ENCODE measurements around the gene CERS3.

Gene CERS3

GRCh38 chr15:100528833-100529428 is at the start of gene CERS3:
Gene CERS3 (minus strand): TSS chr15:100528950. CDS start chr15:100501849, 27,101 bp downstream.
- DNase-seq: no peak

GRCh38 chr15:100573526-100573925 is 44.8 kb upstream of the CERS3 start:
- DNase-seq: no peak

GRCh38 chr15:100572362-100572983 is 43.7 kb upstream of the CERS3 start:
- DNase-seq: no peak

GRCh38 chr15:100571592-100572167 is 42.9 kb upstream of the CERS3 start:
- DNase-seq: no peak

- DNase-seq: no peak
Measured at GRCh38 chr15:100570735-100571313, 42.1 kb upstream of the CERS3 start.

DNA sequence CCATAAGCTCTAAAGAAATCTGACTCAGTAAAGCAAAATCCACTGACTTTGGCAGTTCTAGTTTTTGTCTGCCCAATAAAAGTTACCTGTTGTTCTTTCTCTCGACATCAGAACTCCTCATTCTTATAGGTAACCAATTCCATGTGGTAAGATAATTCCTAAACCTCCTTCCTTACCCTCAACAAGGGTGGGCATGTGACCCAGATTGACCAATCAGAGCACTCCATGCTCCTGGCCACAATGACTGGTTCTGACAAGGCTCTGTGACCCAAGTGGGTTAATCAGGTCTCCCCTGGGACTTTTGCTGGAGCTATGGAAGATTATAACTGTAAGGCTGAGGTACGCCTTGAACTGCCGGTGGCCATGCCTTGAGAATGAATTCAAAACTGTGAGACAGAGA is 41.5 kb upstream of the CERS3 start:
- no peak for DNase-seq

GRCh38 chr15:100569391-100569790 is 40.6 kb upstream of the CERS3 start:
- no peak for DNase-seq

DNA sequence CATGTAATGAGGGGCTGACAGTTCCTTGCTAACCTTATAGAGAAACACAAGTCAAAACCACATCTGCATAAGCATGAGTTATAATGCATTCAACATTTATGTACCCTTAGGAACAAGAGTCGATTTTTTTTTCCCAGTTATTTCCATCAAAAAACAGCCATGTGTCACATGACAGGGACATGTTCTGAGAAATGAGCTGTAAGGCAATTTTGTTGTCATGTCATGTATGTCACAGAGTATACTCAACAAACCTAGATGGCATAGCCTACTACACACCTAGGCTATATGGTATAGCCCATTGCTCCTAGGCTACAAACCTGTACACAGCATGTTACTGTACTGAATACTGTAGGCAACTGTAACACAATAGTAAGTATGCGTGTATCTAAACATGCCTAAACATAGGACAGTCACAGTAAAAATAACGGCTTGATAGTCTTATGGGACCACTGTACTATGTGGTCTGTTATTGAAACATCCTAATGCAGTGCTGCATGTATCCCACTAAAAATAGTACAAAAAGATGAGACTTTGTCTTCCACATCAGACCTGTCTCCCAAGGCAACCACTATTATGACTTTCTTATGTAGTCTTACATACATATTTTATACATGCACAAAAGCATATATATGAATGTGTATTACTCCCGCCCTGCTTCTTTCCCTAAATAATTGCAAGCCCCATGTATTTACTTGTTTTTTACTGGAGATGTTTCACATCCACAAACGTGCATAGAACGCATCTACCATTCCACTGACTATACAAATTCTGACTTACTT is 38.3 kb upstream of the CERS3 start:
- DNase-seq: no peak

DNA sequence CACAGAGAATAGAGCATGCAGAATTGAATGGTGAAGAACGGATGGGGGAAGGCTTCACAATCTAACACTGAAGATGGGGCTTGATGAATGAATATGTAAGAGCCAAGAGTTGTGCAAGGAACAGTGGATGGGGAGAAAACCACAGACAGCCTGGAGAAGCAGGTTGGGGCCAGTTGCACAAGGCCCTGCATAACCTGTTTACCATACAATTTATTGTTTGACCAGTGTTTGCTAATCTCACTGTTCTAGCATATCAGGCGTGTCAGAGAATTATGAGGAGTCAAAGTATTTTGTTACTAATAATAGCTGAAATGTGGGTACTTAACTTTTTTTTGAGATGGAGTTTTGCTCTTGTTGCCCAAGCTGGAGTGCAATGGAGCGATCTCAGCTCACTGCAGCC is 36.8 kb upstream of the CERS3 start:
- no peak for DNase-seq

- DNase-seq: no peak
Measured at GRCh38 chr15:100560323-100560722, 31.6 kb upstream of the CERS3 start.

GRCh38 chr15:100559330-100559729 is 30.6 kb upstream of the CERS3 start:
- DNase-seq: no peak

DNA sequence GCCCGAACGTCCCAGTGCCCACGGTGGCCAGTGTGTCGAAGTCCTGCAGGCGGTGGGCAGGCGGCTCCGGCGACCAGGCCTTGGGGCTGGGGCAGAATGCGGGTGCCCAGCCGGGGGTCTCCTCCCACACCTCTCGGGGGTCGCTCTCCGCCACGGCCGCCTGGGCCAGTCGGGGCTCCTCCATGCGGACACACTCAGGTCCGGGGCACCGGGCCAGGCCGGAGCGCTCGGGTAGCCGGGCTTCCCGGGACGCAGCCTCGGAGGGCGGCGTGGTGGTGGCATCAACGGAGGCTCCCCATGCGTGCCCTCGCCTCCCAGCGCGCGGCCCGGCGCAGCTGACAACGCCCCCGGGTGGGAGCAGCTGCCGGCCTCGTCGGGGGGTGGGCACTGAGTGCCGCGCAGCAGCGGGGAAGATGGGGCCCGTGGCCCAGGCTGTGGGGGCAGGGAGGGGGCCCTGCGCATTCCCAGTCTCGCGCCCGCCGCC is 30.1 kb upstream of the CERS3 start:
- no peak for DNase-seq

- no peak for DNase-seq
Measured at GRCh38 chr15:100553468-100553867, 24.7 kb upstream of the CERS3 start.

GRCh38 chr15:100547961-100548360 is 19.2 kb upstream of the CERS3 start:
- DNase-seq: no peak

DNA sequence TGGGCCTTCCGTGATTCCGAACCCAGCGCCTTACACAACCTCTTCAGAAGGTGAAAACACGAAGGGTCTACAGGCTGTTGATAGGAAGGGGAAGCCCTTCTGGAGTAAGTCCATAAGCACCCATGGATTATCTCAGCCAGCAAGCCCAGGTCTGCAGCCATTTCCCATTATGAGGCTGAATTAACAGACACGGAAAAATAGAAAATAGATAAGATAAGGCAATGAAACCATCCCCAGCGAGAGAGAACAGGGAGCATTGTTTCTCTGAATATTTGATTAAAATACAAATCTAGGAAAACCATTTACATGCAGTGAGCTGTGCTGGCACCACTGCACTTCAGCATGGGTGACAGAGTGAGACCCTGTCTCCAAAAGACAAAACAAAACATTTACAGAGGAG is 16.2 kb upstream of the CERS3 start:
- no peak for DNase-seq

DNA sequence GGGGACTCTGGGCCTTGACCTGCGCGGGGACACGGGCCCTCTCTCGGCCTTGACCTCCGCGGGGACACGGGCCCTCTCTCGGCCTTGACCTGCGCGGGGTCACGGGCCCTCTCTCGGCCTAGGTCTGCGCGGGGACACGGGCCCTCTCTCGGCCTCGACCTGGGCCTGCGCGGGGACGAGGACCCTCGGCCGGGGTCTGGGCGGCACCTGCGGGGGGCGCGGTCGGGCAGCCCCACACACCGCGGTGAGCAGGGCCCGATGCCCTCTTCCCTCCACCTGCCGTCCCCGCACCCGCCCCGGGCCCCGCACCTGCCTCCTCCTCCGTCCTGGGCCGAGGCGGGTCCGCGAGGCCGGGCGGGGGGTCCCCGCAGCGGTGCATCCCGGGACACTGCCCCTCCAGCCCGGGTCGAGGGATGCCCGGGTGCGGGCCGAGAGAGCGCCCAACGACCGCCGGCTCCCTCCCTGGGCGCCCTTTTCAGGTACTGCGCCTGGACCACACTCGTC is 15.6 kb upstream of the CERS3 start:
- DNase-seq: no peak

GRCh38 chr15:100542290-100542689 is 13.5 kb upstream of the CERS3 start:
- DNase-seq: no peak

DNA sequence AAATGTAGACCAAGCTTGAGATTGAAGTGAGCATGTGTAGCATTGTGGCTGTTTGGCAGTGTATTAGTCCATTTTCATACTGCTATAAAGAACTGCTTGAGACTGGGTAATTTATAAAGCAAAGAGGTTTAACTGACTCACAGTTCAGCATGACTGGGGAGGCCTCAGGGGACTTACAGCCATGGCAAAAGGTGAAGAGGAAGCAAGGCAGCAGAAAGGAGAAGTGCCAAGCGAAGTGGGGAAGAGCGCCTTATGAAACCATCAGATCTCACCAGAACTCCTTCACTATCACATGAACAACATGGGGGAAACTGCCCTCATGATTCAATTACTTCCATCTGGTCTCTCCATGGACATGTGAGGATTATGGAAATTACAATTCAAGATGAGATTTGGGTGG is 8.6 kb upstream of the CERS3 start:
- no peak for DNase-seq

DNA sequence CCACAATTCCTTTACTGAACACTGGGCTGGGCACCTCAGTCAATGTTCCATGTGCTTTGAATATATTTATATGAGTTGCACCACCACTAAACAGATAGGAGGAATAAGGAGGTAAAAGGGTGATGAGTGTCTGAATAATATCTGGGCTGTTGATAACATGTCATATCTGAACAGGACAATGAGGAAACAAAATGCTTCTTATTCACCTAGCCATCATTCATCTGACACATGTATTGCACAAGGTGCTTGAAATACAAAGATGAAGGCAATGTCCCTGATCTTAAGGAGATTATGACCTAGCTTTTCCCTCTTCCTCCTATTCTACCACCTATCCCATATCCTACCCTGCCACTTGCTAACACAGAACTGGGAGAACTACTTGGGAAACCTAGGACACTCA is 8.0 kb upstream of the CERS3 start:
- no peak for DNase-seq

DNA sequence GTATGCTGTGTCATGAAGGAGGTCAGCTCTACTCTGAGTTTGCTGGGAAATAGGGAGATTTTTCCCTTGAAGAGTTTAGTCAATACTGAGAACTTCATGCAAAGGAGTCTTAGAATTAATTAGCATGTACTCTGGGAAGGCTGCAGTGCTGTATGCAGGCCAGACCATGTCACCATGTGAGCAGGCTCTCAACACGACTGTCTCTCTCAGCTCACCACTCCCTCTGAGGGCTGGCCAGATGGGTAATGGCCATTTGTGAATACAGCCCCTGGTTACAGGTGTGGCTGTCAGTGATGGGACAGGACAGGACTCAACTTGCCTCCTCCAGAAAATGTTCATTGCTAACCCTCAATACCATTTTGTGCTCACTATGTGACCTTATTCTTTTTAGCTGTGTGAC is 5.1 kb upstream of the CERS3 start:
- DNase-seq: no peak

- DNase-seq: no peak
Measured at GRCh38 chr15:100531823-100532327, 3.1 kb upstream of the CERS3 start.

- DNase-seq: no peak
Measured at GRCh38 chr15:100531204-100531603, 2.5 kb upstream of the CERS3 start.

DNA sequence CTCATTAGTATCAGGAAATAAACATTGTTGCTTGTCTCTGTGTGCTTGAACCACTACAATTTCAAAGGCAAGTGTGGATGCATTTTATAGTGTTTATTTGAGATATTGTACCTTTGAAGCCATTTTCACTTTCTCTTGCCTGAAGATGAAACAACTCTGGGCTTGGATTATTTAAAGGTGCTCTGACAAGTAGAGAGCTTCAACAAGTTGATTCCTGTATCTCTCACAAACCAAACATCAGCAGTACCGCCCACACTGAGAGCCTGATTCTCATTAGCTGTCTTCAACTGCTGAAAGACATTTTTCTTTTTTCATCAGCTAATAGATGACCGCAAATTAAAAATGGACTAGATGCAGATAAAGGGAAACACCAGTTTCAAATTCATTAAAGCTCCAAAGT is 806 bp upstream of the CERS3 start:
- DNase-seq: no peak
